GM12878 (cell line): Measurements from ENCODE around the gene RYR2. TPM values are rescaled to one million over a fixed set of nuclear protein-coding genes. Genes with fewer than 3 reads are reported as not detected.

Experiments used
- ATAC-seq: fragments of 200-7000 bp; cut with Tn5 transposase; 3 replicates; pipeline ENCODE4 v1.9.1; 2020; ENCODE audit warnings: mild to moderate bottlenecking, moderate library complexity
- BruUV-seq: library from RNA; stranded (reverse); fragments of 400-500 nt; replicated peaks from 2 replicates; lab custom pipeline; 2021; lab: Mats Ljungman, UMichigan
- CTCF ChIA-PET: fragments of 300-600 bp; sonication (Branson Sonifier 250); formaldehyde crosslinking; extraction: SDS; loops from one replicate; lab custom pipeline; 2021; ENCODE audit warnings: inconsistent platforms; lab: Yijun Ruan, JAX
- POLR2A ChIA-PET: fragments of 350-600 bp; formaldehyde crosslinking; extraction: SDS; loops from one replicate; lab custom pipeline; 2021; ENCODE audit warnings: inconsistent platforms; lab: Charles Lee
- RAD21 ChIA-PET: fragments of 300-600 bp; sonication (Branson Sonifier 250); formaldehyde crosslinking; loops from one replicate; lab custom pipeline; 2023; ENCODE audit warnings: antibody characterized with exemption; ENCODE audit not compliant: unreplicated experiment; lab: Charles Lee
- SMC1A ChIA-PET: fragments of 300-600 bp; sonication (Branson Sonifier 250); formaldehyde crosslinking; loops from one replicate; lab custom pipeline; 2023; ENCODE audit not compliant: unreplicated experiment, uncharacterized antibody; lab: Charles Lee
- DNase-seq: peaks from one replicate; pipeline ENCODE4 v3.0.0-alpha.2; 2011; ENCODE audit warnings: low read depth, low spot score
- FAIRE-seq: peaks from 3 replicates; lab custom pipeline; 2011; peaks lifted over from hg19 to GRCh38; lab: Jason Lieb, UNC
- H2AFZ ChIP-seq: 2 replicates; pipeline ENCODE4 v1.6.0; 2011; ENCODE audit warnings: low read depth, low read length, control low read depth; ENCODE audit not compliant: control insufficient read depth
- H3K27ac ChIP-seq: 2 replicates; pipeline ENCODE4 v1.5.1; 2011; ENCODE audit warnings: control low read depth; ENCODE audit not compliant: control insufficient read depth, insufficient read depth
- H3K27me3 ChIP-seq, 2 experiments: replicated peaks in 1 of 2; 2 replicates each; pipeline versions ENCODE4 v1.6.0 to v1.6.1; 2011; ENCODE audit warnings: low read length in 1 of 2; ENCODE audit not compliant: control insufficient read depth in 2 of 2, insufficient read depth in 2 of 2
- H3K36me3 ChIP-seq, 2 experiments: 2 replicates each; pipeline ENCODE4 v1.5.1; 2011; ENCODE audit warnings: low read length in 1 of 2; ENCODE audit not compliant: control insufficient read depth in 2 of 2, insufficient read depth in 2 of 2
- H3K4me1 ChIP-seq: 2 replicates; pipeline ENCODE4 v1.6.1; 2011; ENCODE audit warnings: mild to moderate bottlenecking, low read length, moderate library complexity, mixed read lengths; ENCODE audit not compliant: control insufficient read depth, insufficient read depth
- H3K4me2 ChIP-seq: 2 replicates; pipeline ENCODE4 v1.6.0; 2011; ENCODE audit warnings: control low read depth; ENCODE audit not compliant: control insufficient read depth, insufficient read depth
- H3K4me3 ChIP-seq: fragments of 200-600 bp; sonication (generic); 2 replicates; pipeline ENCODE4 v1.5.1; 2016
- H3K79me2 ChIP-seq: 2 replicates; pipeline ENCODE4 v1.6.0; 2011; ENCODE audit warnings: low read length; ENCODE audit not compliant: control insufficient read depth, insufficient read depth
- H3K9ac ChIP-seq: 2 replicates; pipeline ENCODE4 v1.8.0; 2011; ENCODE audit warnings: low read length, control low read depth, mixed read lengths; ENCODE audit not compliant: control insufficient read depth, insufficient read depth
- H3K9me3 ChIP-seq: replicated peaks from 3 replicates; pipeline ENCODE4 v1.5.1; 2011; ENCODE audit warnings: mild to moderate bottlenecking, low read length; ENCODE audit not compliant: control insufficient read depth, insufficient read depth
- H4K20me1 ChIP-seq: 2 replicates; pipeline ENCODE4 v1.6.0; 2011; ENCODE audit not compliant: control insufficient read depth, insufficient read depth
- BCL3 ChIP-seq: IDR thresholded peaks from 2 replicates; pipeline ENCODE4 v1.6.1; 2011; ENCODE audit warnings: borderline replicate concordance, low read depth, mild to moderate bottlenecking, moderate library complexity, low read length; ENCODE audit not compliant: insufficient read depth, poor library complexity, severe bottlenecking
- CBFB ChIP-seq: IDR thresholded peaks from 2 replicates; pipeline ENCODE4 v1.6.1; 2016; ENCODE audit warnings: antibody characterized with exemption, low read depth
- CEBPB ChIP-seq, 2 experiments: fragments of 150-350 bp in 1 of 2; IDR thresholded peaks; 2 replicates each; pipeline ENCODE4 v1.6.1; 2012 to 2014; ENCODE audit warnings: low read depth in 2 of 2, low read length in 2 of 2, borderline replicate concordance in 1 of 2, inconsistent platforms in 1 of 2
- CEBPZ ChIP-seq: fragments of 150-350 bp; IDR thresholded peaks from 2 replicates; pipeline ENCODE4 v1.6.1; 2016; ENCODE audit warnings: low read depth, low read length
- E2F4 ChIP-seq: IDR thresholded peaks from 2 replicates; pipeline ENCODE4 v1.6.1; 2012; ENCODE audit warnings: low read depth, low read length, improper control_type of control experiment
- EGR1 ChIP-seq, 2 experiments: IDR thresholded peaks; 1 replicate in 1 of 2; 2 replicates in 1 of 2; pipeline ENCODE4 v1.6.1; 2011 to 2012; ENCODE audit warnings: low read depth in 2 of 2, low read length in 2 of 2, borderline replicate concordance in 1 of 2, mild to moderate bottlenecking in 1 of 2, moderate library complexity in 1 of 2
- EZH2 ChIP-seq: IDR thresholded peaks from 2 replicates; pipeline ENCODE4 v1.6.1; 2012; ENCODE audit warnings: low read depth, mild to moderate bottlenecking, control low read depth, inconsistent platforms, low read length, borderline replicate concordance; ENCODE audit not compliant: control insufficient read depth
- GATAD2B ChIP-seq: fragments of 450-650 bp; conservative IDR thresholded peaks from 2 replicates; pipeline ENCODE4 v1.6.1; 2017; ENCODE audit warnings: low read depth, mild to moderate bottlenecking, moderate library complexity
- PAX5 ChIP-seq: IDR thresholded peaks from 2 replicates; pipeline ENCODE4 v1.6.1; 2011; ENCODE audit warnings: low read depth, low read length, borderline replicate concordance
- PBX3 ChIP-seq: IDR thresholded peaks from 2 replicates; pipeline ENCODE4 v1.6.1; 2011; ENCODE audit warnings: mild to moderate bottlenecking, low read depth, low read length, moderate library complexity; ENCODE audit not compliant: insufficient replicate concordance
- SMARCA5 ChIP-seq: fragments of 450-650 bp; IDR thresholded peaks from 2 replicates; pipeline ENCODE4 v1.6.1; 2017; ENCODE audit warnings: mild to moderate bottlenecking
- STAT3 ChIP-seq: IDR thresholded peaks from 2 replicates; pipeline ENCODE4 v1.6.1; 2011; ENCODE audit warnings: low read depth, low read length, improper control_type of control experiment
- SUZ12 ChIP-seq: fragments of 200-600 bp; sonication (generic); IDR thresholded peaks from one replicate; pipeline ENCODE4 v1.6.1; 2018; ENCODE audit warnings: antibody characterized with exemption, mild to moderate bottlenecking; ENCODE audit not compliant: unreplicated experiment
- ZZZ3 ChIP-seq: IDR thresholded peaks from 2 replicates; pipeline ENCODE4 v1.6.1; 2011; ENCODE audit warnings: low read depth; ENCODE audit not compliant: control insufficient read depth, insufficient read length
- WGBS: methylation state at CpG from one replicate; pipeline ENCODE4 v1.1.6; 2016; ENCODE audit warnings: low lambda C conversion rate; ENCODE audit not compliant: insufficient replicate concordance, insufficient coverage; ENCODE audit errors: missing lambda C conversion rate; 5-methylcytosine and 5-hydroxymethylcytosine counted together
- in situ Hi-C: fragments of 300-500 bp; cut with MboI; formaldehyde crosslinking; loops from 9 replicates; pipeline ENCODE4 v1.14.3; 2018; ENCODE audit warnings: mixed read lengths
- intact Hi-C: fragments of 100-400 bp; cut with micrococcal nuclease; formaldehyde crosslinking; loops from one replicate; pipeline ENCODE4 v1.14.2; 2022; ENCODE audit not compliant: unreplicated experiment
- polyA plus RNA-seq, 11 experiments: library from polyadenylated mRNA; depleted of rRNA in 4 of 11; unstranded in 6 of 11; stranded (reverse) in 5 of 11; fragments of >200 nt; fragmentation: Nextera tagmentation in 4 of 11; fragmentation: Illumina TruSeq in 1 of 11; extraction: Ambion mirVana in 4 of 11; extraction: Trizol in 1 of 11; gene quantifications; 1 replicate in 1 of 11; 2 replicates in 10 of 11; pipeline versions ENCODE4 v1.2.1 to v1.2.3, GENCODE V29; 2011 to 2016; ENCODE audit warnings: inconsistent platforms in 2 of 11, missing spikeins in 2 of 11, low read depth in 1 of 11
- total RNA-seq, 4 experiments: library from RNA; depleted of rRNA in 3 of 4; stranded (reverse); fragments of >200 nt in 3 of 4; fragmentation: Illumina TruSeq in 1 of 4; extraction: Trizol in 1 of 4; gene quantifications; 2 replicates each; pipeline versions ENCODE4 v1.2.1 to v1.2.3, GENCODE V29; 2013 to 2021

The RYR2 gene
- total and polyA plus RNA-seq, 10 of the 15 experiments (the other 5 are each of a cell fraction or from before 2014, with no cell fraction given), result 0.01 to 0.04 TPM; not detected in 8

GRCh38 chr1:237070519-237070918, 28.5 kb downstream of the RYR2 start (continued):
- TF ChIP-seq PAX5 (no peak), SMARCA5 (no peak)

- Histone ChIP-seq H3K4me3 (no peak overlapping the region), H3K27me3 (no peaks in the 10 kb centered on the region), H3K79me2 (no peaks in the 10 kb centered on the region), H2AFZ (no peak overlapping the region), H3K36me3 (no peaks in the 10 kb centered on the region), H4K20me1 (no peaks in the 10 kb centered on the region), H3K9me3 (no peaks in the 10 kb centered on the region), H3K4me1 (no peaks in the 10 kb centered on the region), H3K4me2 (no peak overlapping the region), H3K9ac (no peak overlapping the region), H3K27ac (no peak overlapping the region)
- DNase-seq (no peak), FAIRE-seq (no peak), ATAC-seq (no peak)
- ChIA-PET CTCF (no interaction called here), SMC1A (no interaction called here), RAD21 (no interaction called here), POLR2A (interaction anchor here (0.6 kb wide), 1 partner anchor 1259 kb away, joined by 4 read pairs; no protein-coding TSS in a partner anchor)
- intact Hi-C loops, result no loop called here
- no TSS peak for BruUV-seq
- in situ Hi-C loops, result no loop called here
- 44% methylated on average over 22 of the region's 25 CpGs for WGBS
- TF ChIP-seq CEBPZ, result no peak
- TF ChIP-seq ZZZ3, result no peak
- TF ChIP-seq SUZ12, result no peak
- TF ChIP-seq CEBPB (IDR thresholded peaks at IDR 0.05; ENCODE audit: borderline replicate concordance in 1 of 2, low read depth in 2 of 2, low read length in 2 of 2), result no peak
- no peak for TF ChIP-seq STAT3
- no peak for TF ChIP-seq CBFB
- TF ChIP-seq BCL3, result no peak
- no peak for TF ChIP-seq GATAD2B
- no peak for TF ChIP-seq E2F4
- TF ChIP-seq EGR1 (IDR thresholded peaks at IDR 0.05; ENCODE audit: borderline replicate concordance in 1 of 2, low read depth in 2 of 2, low read length in 2 of 2), result no peak
- no peak for TF ChIP-seq PBX3
- no peak for TF ChIP-seq EZH2
These were observed 29.8 kb downstream of the RYR2 start for GRCh38 chr1:237071641-237072420.
